ENCODE measurements around the gene TSPAN4. TPM values are rescaled to one million over a fixed set of nuclear protein-coding genes. Genes with fewer than 3 reads are reported as not detected.
A peak's percentile ranks its signal among the peaks of the same experiment; 100 is the strongest.

Gene TSPAN4
- total and polyA plus RNA-seq, 9 of the 15 experiments (the other 6 are each of a cell fraction or from before 2014, with no cell fraction given): 0.07 to 31.0 (median 15.7) TPM

GRCh38 chr11:911031-911889 is 68.6 kb downstream of the TSPAN4 start (continued):
- no peak for TF ChIP-seq ZNF518B (CRISPR knock-in tag; IDR thresholded peaks at IDR 0.05)
- TF ChIP-seq SAFB (IDR thresholded peaks at IDR 0.05; ENCODE audit: borderline replicate concordance, low read depth, low read length): no peak
- no peak for TF ChIP-seq ZNF75A (CRISPR knock-in tag; IDR thresholded peaks at IDR 0.05)

GRCh38 chr11:911890-912219 is 69.2 kb downstream of the TSPAN4 start:
- intact Hi-C loops (cut with micrococcal nuclease) (loop anchor here (10.0 kb wide), 1 partner anchor 67 kb away; the partner anchor contains the start of genes POLR2L and TSPAN4), in situ Hi-C loops (cut with MboI) (no loop called here)
- peak overlapping the region; percentile 93 for H3K27ac ChIP-seq (ENCODE audit: extremely low read depth, low read depth, low read length)
- peak overlapping the region; percentile 81 to 91 for H3K9ac ChIP-seq (ENCODE audit: insufficient read depth in 1 of 2, low read depth in 2 of 2, low read length in 2 of 2)
- FAIRE-seq (no peak), DNase-seq (ENCODE audit: extremely low read depth in 1 of 4, low spot score in 3 of 4) (no peak), ATAC-seq (no peak)
- ChIA-PET CTCF (ENCODE audit: low intra/inter-chr PET ratio) (no interaction called here), POLR2A (interaction anchor here (0.5 to 1.1 kb wide), 2 partner anchors 10 to 14 kb away, joined by 3 to 5 read pairs; partner anchors contain the start of gene AP2A2)
- H3K27me3 ChIP-seq (ENCODE audit: control insufficient read depth in 2 of 2, insufficient read depth in 2 of 2, low read length in 2 of 2): no peaks in the 10 kb centered on the region
- H3K4me2 ChIP-seq (ENCODE audit: insufficient read depth, low read length): peak overlapping the region; percentile 75
- no TSS peak for BruUV-seq (replicated peaks)
- H3K9me3 ChIP-seq (replicated peaks; ENCODE audit: control insufficient read depth, insufficient read depth, low read depth, low read length): no peaks in the 10 kb centered on the region
- peaks cover 24% of the 10 kb centered on the region; the same call in 2 of the 3 replicates for H3K36me3 ChIP-seq (ENCODE audit: control insufficient read depth, insufficient read depth, low read length)
- peaks cover 35% of the 10 kb centered on the region for H3K79me2 ChIP-seq (ENCODE audit: control insufficient read depth, insufficient read depth, low read length)
- no peak overlapping the region for H3K4me3 ChIP-seq
- peaks cover 37 to 59% of the 10 kb centered on the region in 2 experiments for H3K4me1 ChIP-seq (replicated peaks in 1 of 2; ENCODE audit: control insufficient read depth in 2 of 2, insufficient read depth in 2 of 2, low read length in 2 of 2)
- H3K9me1 ChIP-seq (ENCODE audit: control insufficient read depth, insufficient read depth, low read length): no peaks in the 10 kb centered on the region
- WGBS (ENCODE audit: insufficient coverage, low coverage, missing lambda C conversion rate): 79% methylated on average over 11 of the region's 11 CpGs
- H2AFZ ChIP-seq (ENCODE audit: low read depth, low read length): peak overlapping the region; percentile 86
- H4K20me1 ChIP-seq (replicated peaks; ENCODE audit: control insufficient read depth, insufficient read depth, low read length): peaks cover 15% of the 10 kb centered on the region; the same call in 1 of the 2 replicates
- TF ChIP-seq PATZ1 (CRISPR knock-in tag; IDR thresholded peaks at IDR 0.05; ENCODE audit: borderline replicate concordance) (no peak), THAP12 (CRISPR knock-in tag; IDR thresholded peaks at IDR 0.05) (peak; percentile 64; the same call in 1 of the 2 replicates), CREB3L1 (IDR thresholded peaks at IDR 0.05; ENCODE audit: borderline replicate concordance, low read depth) (no peak), PKNOX1 (IDR thresholded peaks at IDR 0.05) (no peak)

Data from K562 (cell line).